ENCODE results near the gene NRSN2.
"Not testable (repeated sequence)": the region's sequence is repeated elsewhere in the genome, so short reads cannot be mapped to it uniquely, and the experiment has no call there.

The NRSN2 gene

GRCh38 chr20:368915-369314 lies 22.0 kb downstream of the NRSN2 start:
- H3K4me3 ChIP-seq (ENCODE audit: insufficient read length, low read depth) = no peak overlapping the region
- peaks cover 15% of the 10 kb centered on the region for H3K4me1 ChIP-seq (ENCODE audit: insufficient read depth, insufficient read length)
- DNase-seq (ENCODE audit: low read depth, low spot score) = no peak
- no peaks in the 10 kb centered on the region for H3K36me3 ChIP-seq (ENCODE audit: insufficient read depth, insufficient read length, low read length)
- H3K27me3 ChIP-seq (ENCODE audit: insufficient read depth, insufficient read length) = no peaks in the 10 kb centered on the region
- H3K9ac ChIP-seq (ENCODE audit: insufficient read length, low read depth) = no peak overlapping the region
- H3K9me3 ChIP-seq (ENCODE audit: insufficient read depth, low read length) = no peaks in the 10 kb centered on the region
- TF ChIP-seq YY1 (IDR thresholded peaks at IDR 0.05; ENCODE audit: insufficient read depth, insufficient read length) (no peak), SUZ12 (IDR thresholded peaks at IDR 0.05; ENCODE audit: extremely low read depth, insufficient read depth, insufficient read length) (no peak), ZNF274 (IDR thresholded peaks at IDR 0.05; ENCODE audit: low read depth, low read length) (no peak)

- no peaks in the 10 kb centered on the region for H3K36me3 ChIP-seq (ENCODE audit: insufficient read depth, insufficient read length, low read length)
- H3K9ac ChIP-seq (ENCODE audit: insufficient read length, low read depth) = no peak overlapping the region
- DNase-seq (ENCODE audit: low read depth, low spot score) = no peak
- H3K4me3 ChIP-seq (ENCODE audit: insufficient read length, low read depth) = no peak overlapping the region
- no peaks in the 10 kb centered on the region for H3K9me3 ChIP-seq (ENCODE audit: insufficient read depth, low read length)
- H3K27me3 ChIP-seq (ENCODE audit: insufficient read depth, insufficient read length) = no peaks in the 10 kb centered on the region
- H3K4me1 ChIP-seq (ENCODE audit: insufficient read depth, insufficient read length) = peaks cover 15% of the 10 kb centered on the region
- no peak for TF ChIP-seq YY1 (IDR thresholded peaks at IDR 0.05; ENCODE audit: insufficient read depth, insufficient read length)
- no peak for TF ChIP-seq SUZ12 (IDR thresholded peaks at IDR 0.05; ENCODE audit: extremely low read depth, insufficient read depth, insufficient read length)
These were observed 23.3 kb downstream of the NRSN2 start for GRCh38 chr20:370151-370600.

- no peak overlapping the region for H3K4me3 ChIP-seq (ENCODE audit: insufficient read length, low read depth)
- DNase-seq (ENCODE audit: low read depth, low spot score) = no peak
- peaks cover 15% of the 10 kb centered on the region for H3K4me1 ChIP-seq (ENCODE audit: insufficient read depth, insufficient read length)
- H3K27me3 ChIP-seq (ENCODE audit: insufficient read depth, insufficient read length) = no peaks in the 10 kb centered on the region
- H3K9ac ChIP-seq (ENCODE audit: insufficient read length, low read depth) = peak overlapping the region; percentile 1
- TF ChIP-seq SUZ12 (IDR thresholded peaks at IDR 0.05; ENCODE audit: extremely low read depth, insufficient read depth, insufficient read length) (no peak), YY1 (IDR thresholded peaks at IDR 0.05; ENCODE audit: insufficient read depth, insufficient read length) (no peak), ZNF274 (IDR thresholded peaks at IDR 0.05; ENCODE audit: low read depth, low read length) (no peak)
- H3K36me3 ChIP-seq (ENCODE audit: insufficient read depth, insufficient read length, low read length) = no peaks in the 10 kb centered on the region
- H3K9me3 ChIP-seq (ENCODE audit: insufficient read depth, low read length) = no peaks in the 10 kb centered on the region
These were observed 24.3 kb downstream of the NRSN2 start for GRCh38 chr20:370977-371754.

GRCh38 chr20:371755-372542 lies 25.0 kb downstream of the NRSN2 start:
- peak overlapping the region; percentile 32 for H3K9ac ChIP-seq (ENCODE audit: insufficient read length, low read depth)
- H3K36me3 ChIP-seq (ENCODE audit: insufficient read depth, insufficient read length, low read length) = no peaks in the 10 kb centered on the region
- no peaks in the 10 kb centered on the region for H3K27me3 ChIP-seq (ENCODE audit: insufficient read depth, insufficient read length)
- H3K9me3 ChIP-seq (ENCODE audit: insufficient read depth, low read length) = no peaks in the 10 kb centered on the region
- no peak for DNase-seq (ENCODE audit: low read depth, low spot score)
- H3K4me3 ChIP-seq (ENCODE audit: insufficient read length, low read depth) = no peak overlapping the region
- TF ChIP-seq SUZ12 (IDR thresholded peaks at IDR 0.05; ENCODE audit: extremely low read depth, insufficient read depth, insufficient read length) = no peak
- no peak for TF ChIP-seq YY1 (IDR thresholded peaks at IDR 0.05; ENCODE audit: insufficient read depth, insufficient read length)
- TF ChIP-seq ZNF274 (IDR thresholded peaks at IDR 0.05; ENCODE audit: low read depth, low read length) = no peak
- H3K4me1 ChIP-seq (ENCODE audit: insufficient read depth, insufficient read length) = peaks cover 15% of the 10 kb centered on the region

- not testable (repeated sequence) for H3K9me3 ChIP-seq (ENCODE audit: insufficient read depth, low read length); H3K36me3 ChIP-seq (ENCODE audit: insufficient read depth, insufficient read length, low read length); H3K4me3 ChIP-seq (ENCODE audit: insufficient read length, low read depth); H3K27me3 ChIP-seq (ENCODE audit: insufficient read depth, insufficient read length); DNase-seq (ENCODE audit: low read depth, low spot score)
- H3K9ac ChIP-seq (ENCODE audit: insufficient read length, low read depth) = peak overlapping the region; percentile 36
- H3K4me1 ChIP-seq (ENCODE audit: insufficient read depth, insufficient read length) = peaks cover 15% of the 10 kb centered on the region
These were observed 25.7 kb downstream of the NRSN2 start for GRCh38 chr20:372543-373082.

- no peaks in the 10 kb centered on the region for H3K27me3 ChIP-seq (ENCODE audit: insufficient read depth, insufficient read length)
- H3K4me1 ChIP-seq (ENCODE audit: insufficient read depth, insufficient read length) = peaks cover 15% of the 10 kb centered on the region
- no peaks in the 10 kb centered on the region for H3K9me3 ChIP-seq (ENCODE audit: insufficient read depth, low read length)
- no peak overlapping the region for H3K9ac ChIP-seq (ENCODE audit: insufficient read length, low read depth)
- no peak overlapping the region for H3K4me3 ChIP-seq (ENCODE audit: insufficient read length, low read depth)
- TF ChIP-seq ZNF274 (IDR thresholded peaks at IDR 0.05; ENCODE audit: low read depth, low read length) = no peak
- TF ChIP-seq YY1 (IDR thresholded peaks at IDR 0.05; ENCODE audit: insufficient read depth, insufficient read length) = no peak
- TF ChIP-seq SUZ12 (IDR thresholded peaks at IDR 0.05; ENCODE audit: extremely low read depth, insufficient read depth, insufficient read length) = no peak
- H3K36me3 ChIP-seq (ENCODE audit: insufficient read depth, insufficient read length, low read length) = no peaks in the 10 kb centered on the region
- no peak for DNase-seq (ENCODE audit: low read depth, low spot score)
These were observed 26.4 kb downstream of the NRSN2 start for GRCh38 chr20:373171-373890.

Measured in NT2/D1 (cell line).